ENCODE measurements around the gene ATP5ME. TPM values are rescaled to one million over a fixed set of nuclear protein-coding genes. Genes with fewer than 3 reads are reported as not detected.

The ATP5ME gene
- total and polyA plus RNA-seq, 5 experiments from 2014 or later = 146 to 468 (median 420) TPM

DNA sequence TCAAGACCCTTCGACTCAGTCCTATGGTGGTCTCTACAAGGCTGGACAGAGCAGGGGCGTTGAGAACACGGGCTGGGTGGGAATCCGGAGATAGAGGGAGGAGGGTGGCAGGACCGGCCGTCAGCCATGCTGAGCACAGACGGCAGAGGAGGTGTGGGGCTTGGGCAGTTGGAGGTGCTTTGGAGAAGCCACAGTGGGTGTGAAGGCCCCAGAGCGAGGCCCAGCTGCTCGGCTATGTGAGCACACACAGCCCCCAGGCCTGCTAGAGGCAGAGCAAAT lies 44.5 kb downstream of the ATP5ME start:
- no peak overlapping the region for H3K27ac Mint-ChIP-seq
- H3K4me3 Mint-ChIP-seq = no peak overlapping the region
- no peak for ATAC-seq
- POLR2A ChIA-PET = no interaction called here
- H3K27me3 Mint-ChIP-seq = peaks cover 0 to 15% (median 0%) of the 10 kb centered on the region in 5 donors
- no peak for DNase-seq
- no peaks in the 10 kb centered on the region for H3K4me1 Mint-ChIP-seq
- H3K9me3 Mint-ChIP-seq = peaks cover 0 to 13% (median 0%) of the 10 kb centered on the region in 9 donors
- no peaks in the 10 kb centered on the region for H3K36me3 Mint-ChIP-seq

DNA sequence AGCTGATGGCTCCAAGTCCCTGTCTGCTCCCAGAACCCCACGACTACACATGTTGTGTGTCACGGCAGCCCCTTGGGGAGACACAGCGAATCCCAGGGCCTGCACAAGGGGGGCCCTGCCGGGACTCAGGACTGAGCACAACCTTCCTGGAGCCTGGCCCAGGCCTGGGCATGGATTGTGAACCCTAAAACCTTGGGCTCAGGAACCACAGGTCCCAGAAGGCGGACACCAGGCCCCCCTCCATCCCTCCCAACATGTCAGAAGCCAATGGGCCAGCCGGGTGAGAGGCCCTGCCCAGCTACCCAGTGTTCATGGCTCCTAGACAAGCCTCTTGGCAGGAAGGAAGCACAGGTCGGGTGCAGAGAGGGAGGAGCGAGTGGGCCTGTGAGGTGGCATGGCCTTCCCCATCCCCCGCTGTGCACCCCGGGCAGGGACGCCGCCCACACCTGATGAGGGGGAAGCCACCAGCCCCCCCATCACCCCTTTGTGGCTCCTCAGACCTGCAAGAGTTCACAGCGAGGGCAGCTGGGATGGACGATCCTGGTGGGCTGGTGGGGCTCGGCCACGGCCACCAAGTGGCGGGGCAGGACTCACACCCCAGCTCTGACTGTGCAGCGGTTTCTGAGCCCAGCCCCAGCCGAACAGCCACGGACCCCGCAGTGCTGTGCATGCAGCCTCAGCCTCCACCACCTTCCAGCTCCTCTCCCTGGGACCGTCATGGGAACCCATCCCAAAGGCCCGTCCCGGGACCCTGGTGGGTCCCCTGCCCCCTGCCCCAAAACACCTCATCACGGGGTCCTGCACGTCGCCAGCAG lies 45.0 kb downstream of the ATP5ME start:
- ATAC-seq (no peak), DNase-seq (no peak)
- Mint-ChIP-seq H3K36me3 (no peaks in the 10 kb centered on the region), H3K4me3 (no peak overlapping the region), H3K27ac (no peak overlapping the region), H3K27me3 (peaks cover 2 to 18% (median 4%) of the 10 kb centered on the region in 5 donors), H3K9me3 (peaks cover 0 to 13% (median 0%) of the 10 kb centered on the region in 9 donors), H3K4me1 (no peaks in the 10 kb centered on the region)
- POLR2A ChIA-PET = no interaction called here

GRCh38 chr4:628311-628741 lies 45.8 kb downstream of the ATP5ME start:
- DNase-seq (no peak), ATAC-seq (no peak)
- no peak overlapping the region for H3K27ac Mint-ChIP-seq
- H3K9me3 Mint-ChIP-seq = peaks cover 0 to 13% (median 0%) of the 10 kb centered on the region in 9 donors
- peaks cover 0 to under 1% (median 0%) of the 10 kb centered on the region in 4 donors for H3K4me1 Mint-ChIP-seq
- POLR2A ChIA-PET = no interaction called here
- peaks cover 2 to 16% (median 4%) of the 10 kb centered on the region in 5 donors for H3K27me3 Mint-ChIP-seq
- no peaks in the 10 kb centered on the region for H3K36me3 Mint-ChIP-seq
- H3K4me3 Mint-ChIP-seq = no peak overlapping the region

GRCh38 chr4:627347-628125 lies 46.5 kb downstream of the ATP5ME start:
- H3K36me3 Mint-ChIP-seq = no peaks in the 10 kb centered on the region
- no peak overlapping the region for H3K27ac Mint-ChIP-seq
- no peak overlapping the region for H3K4me3 Mint-ChIP-seq
- H3K4me1 Mint-ChIP-seq = peaks cover 0 to 1% (median 0%) of the 10 kb centered on the region in 4 donors
- peaks cover 2 to 16% (median 4%) of the 10 kb centered on the region in 5 donors for H3K27me3 Mint-ChIP-seq
- POLR2A ChIA-PET = no interaction called here
- peaks cover 0 to 13% (median 0%) of the 10 kb centered on the region in 9 donors for H3K9me3 Mint-ChIP-seq
- ATAC-seq (no peak), DNase-seq (no peak)

DNA sequence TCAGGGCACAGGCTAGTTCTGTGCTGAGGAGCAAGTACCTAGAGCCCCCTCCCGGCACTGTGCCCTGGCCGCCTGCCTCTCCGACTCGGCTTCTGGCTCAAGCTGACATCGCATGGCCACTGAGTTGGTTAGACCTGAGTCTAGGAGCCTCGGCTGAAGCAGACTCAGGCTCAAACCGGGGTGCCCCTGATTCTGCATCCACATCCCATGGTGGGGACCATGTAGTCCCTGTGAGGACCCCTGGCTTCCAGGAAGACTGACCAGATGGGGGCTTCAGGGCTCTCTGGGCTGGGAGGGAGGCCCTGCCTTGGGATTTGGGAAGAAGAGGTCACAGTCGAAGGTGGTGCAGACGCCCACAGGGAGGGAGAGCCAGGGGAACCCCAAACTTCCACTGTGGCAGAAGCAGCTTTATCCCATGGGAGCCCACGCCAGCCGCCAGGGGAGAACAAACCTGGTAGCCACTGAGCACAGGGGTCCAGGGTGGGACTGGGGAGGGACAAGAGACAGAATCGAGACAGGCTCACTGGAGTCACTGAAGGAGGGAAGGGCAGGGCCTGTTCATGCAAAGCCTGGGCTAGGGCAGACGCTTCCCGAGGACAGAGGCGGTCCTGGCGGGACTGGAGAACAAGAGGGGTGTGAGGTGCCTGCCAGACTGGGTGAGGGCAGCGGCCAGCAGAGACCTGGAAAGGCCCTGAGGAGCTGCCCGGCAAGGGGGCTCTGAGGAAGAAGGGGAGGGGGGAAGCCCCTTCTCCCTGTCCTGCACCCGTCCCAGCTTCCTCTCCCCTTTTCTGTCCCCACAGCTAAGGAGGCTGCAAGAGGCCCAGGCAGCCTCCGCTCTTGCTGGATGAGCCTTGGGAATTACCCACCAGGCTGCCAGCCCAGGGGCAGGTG lies 47.6 kb downstream of the ATP5ME start:
- peaks cover 0 to 9% (median 0%) of the 10 kb centered on the region in 9 donors for H3K9me3 Mint-ChIP-seq
- ATAC-seq = no peak
- no peak overlapping the region for H3K27ac Mint-ChIP-seq

GRCh38 chr4:625631-626161 lies 48.4 kb downstream of the ATP5ME start:
- POLR2A ChIA-PET = no interaction called here
- H3K36me3 Mint-ChIP-seq = no peaks in the 10 kb centered on the region

More for the DNA sequence above, 47.6 kb downstream of the ATP5ME start:
- Mint-ChIP-seq H3K36me3 (no peaks in the 10 kb centered on the region), H3K4me1 (peaks cover 0 to 1% (median 0%) of the 10 kb centered on the region in 4 donors), H3K27me3 (peaks cover 4 to 16% (median 4%) of the 10 kb centered on the region in 5 donors), H3K4me3 (no peak overlapping the region)
- DNase-seq = no peak
- POLR2A ChIA-PET = no interaction called here

GRCh38 chr4:624705-625590 lies 49.1 kb downstream of the ATP5ME start, which contains the start of gene PDE6B:
PDE6B (plus strand) TSS chr4:625573; CDS start chr4:625627, 54 bp downstream.
- H3K9me3 Mint-ChIP-seq = no peaks in the 10 kb centered on the region
- H3K4me3 Mint-ChIP-seq = no peak within 1 kb of the TSS
- DNase-seq (no peak), ATAC-seq (no peak)
- POLR2A ChIA-PET = no interaction called here
- H3K4me1 Mint-ChIP-seq = peaks cover 0 to 1% (median 0%) of the 10 kb centered on the region in 4 donors
- H3K27ac Mint-ChIP-seq = no peak within 1 kb of the TSS
- H3K27me3 Mint-ChIP-seq = peaks cover 4 to 19% (median 11%) of the 10 kb centered on the region in 5 donors
- no peaks in the 10 kb centered on the region for H3K36me3 Mint-ChIP-seq

More at GRCh38 chr4:625631-626161, 48.4 kb downstream of the ATP5ME start:
- ATAC-seq (no peak), DNase-seq (no peak)
- no peak overlapping the region for H3K27ac Mint-ChIP-seq
- H3K4me3 Mint-ChIP-seq = no peak overlapping the region
- peaks cover 0 to 2% (median 0%) of the 10 kb centered on the region in 9 donors for H3K9me3 Mint-ChIP-seq
- peaks cover 4 to 16% (median 4%) of the 10 kb centered on the region in 5 donors for H3K27me3 Mint-ChIP-seq
- peaks cover 0 to 1% (median 0%) of the 10 kb centered on the region in 4 donors for H3K4me1 Mint-ChIP-seq

DNA sequence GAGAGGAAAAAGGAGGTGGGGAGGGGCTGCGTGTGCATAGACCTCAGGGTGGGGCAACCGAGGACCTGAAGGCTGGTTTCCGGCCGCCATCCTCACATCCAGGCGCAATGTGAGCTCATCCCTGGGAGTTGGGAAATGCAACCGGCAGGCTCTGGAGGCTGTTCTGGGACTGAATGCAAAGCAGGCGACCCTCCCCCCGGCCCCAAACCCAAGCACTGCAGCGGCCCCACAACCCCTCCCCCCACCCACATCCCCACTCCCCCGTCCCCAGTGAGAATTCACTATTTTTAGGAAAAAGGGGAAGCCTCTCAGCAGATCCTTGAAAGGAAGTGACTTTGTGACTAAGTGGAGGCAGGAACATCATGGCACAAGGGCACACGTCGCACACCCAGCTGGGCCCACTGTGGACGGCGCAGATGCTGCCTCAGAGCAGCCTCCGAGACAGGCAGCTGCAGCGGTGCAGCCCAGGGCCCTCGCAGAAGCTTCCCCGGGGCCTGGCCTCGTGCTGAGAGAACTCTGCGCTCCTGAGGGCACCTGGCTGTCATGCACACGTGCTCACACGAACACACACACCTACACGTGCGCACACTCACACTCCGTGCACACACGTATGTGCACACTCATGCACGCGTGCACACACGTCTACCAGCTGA lies 50.0 kb downstream of the ATP5ME start:
- peaks cover 4 to 19% (median 12%) of the 10 kb centered on the region in 5 donors for H3K27me3 Mint-ChIP-seq
- ATAC-seq (no peak), DNase-seq (no peak)
- H3K36me3 Mint-ChIP-seq = no peaks in the 10 kb centered on the region
- no peaks in the 10 kb centered on the region for H3K9me3 Mint-ChIP-seq
- H3K4me1 Mint-ChIP-seq = peaks cover 0 to 1% (median 0%) of the 10 kb centered on the region in 4 donors
- POLR2A ChIA-PET = no interaction called here
- H3K27ac Mint-ChIP-seq = no peak overlapping the region
- H3K4me3 Mint-ChIP-seq = no peak overlapping the region

- Mint-ChIP-seq H3K27ac (peak overlapping the region in 1 of 10 donors; percentile 29), H3K4me3 (no peak overlapping the region), H3K27me3 (peaks cover 4 to 19% (median 12%) of the 10 kb centered on the region in 5 donors), H3K9me3 (no peaks in the 10 kb centered on the region), H3K36me3 (no peaks in the 10 kb centered on the region), H3K4me1 (peaks cover 0 to 1% (median 0%) of the 10 kb centered on the region in 4 donors)
- POLR2A ChIA-PET = no interaction called here
- DNase-seq (no peak), ATAC-seq (no peak)
Measured at GRCh38 chr4:622996-623913, 50.8 kb downstream of the ATP5ME start.

Measured in naive thymus-derived CD8-positive, alpha-beta T cell (primary cell).